Right renal pelvis (tissue), 4 donors: Measurements from ENCODE around the gene DAND5. TPM values are rescaled to one million over a fixed set of nuclear protein-coding genes. Genes with fewer than 3 reads are reported as not detected.

Source experiments
- DNase-seq, 4 donors: peaks; one replicate each; pipeline ENCODE4 v3.0.0-alpha.2; 2013; ENCODE audit warnings: low read depth in 4 of 4, low spot score in 3 of 4, missing footprints in 1 of 4
- polyA plus RNA-seq, 4 donors: library from polyadenylated mRNA; unstranded; fragments of 120-200 nt; gene quantifications; one replicate each; pipeline ENCODE4 v1.2.1, GENCODE V29; 2013; ENCODE audit not compliant: insufficient read length in 4 of 4

The DAND5 gene
- polyA plus RNA-seq, 4 donors = 0.10 to 0.14 TPM; not detected in 2

DNA sequence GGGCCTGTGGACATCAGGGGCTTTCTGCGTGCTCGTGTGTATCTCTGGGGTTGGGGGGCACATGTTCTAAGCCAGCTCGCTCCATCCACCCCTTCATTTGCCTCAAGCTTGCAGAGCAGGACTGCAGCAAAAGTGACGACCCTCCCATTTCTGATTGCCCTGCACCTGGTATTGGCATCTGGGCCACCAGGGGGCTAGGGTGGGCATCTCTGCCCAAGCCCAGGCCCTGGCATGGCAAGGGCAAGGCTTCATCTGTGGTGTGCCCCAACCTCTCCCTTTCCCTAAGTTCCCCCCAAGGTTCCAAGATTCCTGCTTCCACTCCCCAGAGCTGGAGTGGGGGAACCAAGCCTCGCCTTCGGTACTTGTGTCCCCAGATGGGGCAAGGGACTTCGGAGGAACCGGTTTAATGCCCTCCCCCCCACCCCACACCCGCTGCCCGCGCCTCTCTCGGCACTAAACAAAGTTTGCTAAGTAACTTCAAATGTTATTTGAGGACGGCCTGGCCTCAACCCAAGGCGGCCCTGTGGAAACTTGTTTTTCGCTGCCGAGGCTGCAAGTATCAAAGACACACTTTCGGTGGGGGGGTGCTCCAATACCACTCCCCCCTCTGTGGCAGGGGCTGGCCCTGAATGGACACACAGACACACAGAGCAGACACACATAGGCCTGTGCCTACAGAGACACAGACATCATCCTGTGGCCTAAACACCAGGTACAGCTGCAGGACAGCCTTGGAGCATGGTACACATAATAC lies 38.1 kb downstream of the DAND5 start:
- no peak for DNase-seq

DNA sequence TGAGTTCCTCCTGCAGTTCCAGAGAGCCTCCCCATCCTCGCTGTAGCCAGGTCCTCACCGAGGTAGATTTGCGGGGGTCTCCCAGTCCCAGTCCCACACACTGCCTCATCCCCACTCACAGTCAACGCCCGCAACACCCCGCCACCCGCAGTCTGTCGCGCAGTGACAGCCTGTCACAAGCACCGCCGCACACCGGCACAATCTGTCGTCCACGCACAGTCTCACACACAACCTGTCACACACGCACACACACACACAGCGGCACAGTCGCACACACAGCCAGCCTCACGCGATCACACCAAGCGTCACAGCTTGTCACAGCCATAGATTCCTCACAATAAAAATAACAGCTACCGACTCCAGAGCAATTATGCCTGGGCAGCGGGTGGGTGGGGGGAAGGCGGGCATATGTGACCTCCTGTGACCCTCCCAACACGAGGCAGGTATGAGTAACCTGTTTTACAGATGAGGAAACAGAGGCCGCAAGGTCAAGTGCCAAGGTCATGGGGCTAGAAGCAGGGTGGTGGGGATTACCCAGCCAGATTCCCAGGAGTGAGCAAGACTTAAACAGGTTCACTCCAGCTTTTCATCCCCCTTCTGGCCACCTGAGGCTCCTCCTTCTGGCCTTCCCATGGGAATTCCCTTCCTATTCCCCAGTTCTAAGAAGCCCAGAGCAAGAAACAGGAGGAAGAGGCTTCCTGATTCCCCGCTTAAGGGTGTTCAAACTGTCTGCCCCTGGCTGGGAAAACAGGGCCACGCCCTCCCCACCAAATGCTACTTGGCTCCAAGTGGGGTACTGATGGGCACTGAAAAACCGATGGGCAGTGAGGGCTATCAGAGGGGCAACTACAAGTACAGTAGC lies 39.8 kb downstream of the DAND5 start:
- no peak for DNase-seq

DNA sequence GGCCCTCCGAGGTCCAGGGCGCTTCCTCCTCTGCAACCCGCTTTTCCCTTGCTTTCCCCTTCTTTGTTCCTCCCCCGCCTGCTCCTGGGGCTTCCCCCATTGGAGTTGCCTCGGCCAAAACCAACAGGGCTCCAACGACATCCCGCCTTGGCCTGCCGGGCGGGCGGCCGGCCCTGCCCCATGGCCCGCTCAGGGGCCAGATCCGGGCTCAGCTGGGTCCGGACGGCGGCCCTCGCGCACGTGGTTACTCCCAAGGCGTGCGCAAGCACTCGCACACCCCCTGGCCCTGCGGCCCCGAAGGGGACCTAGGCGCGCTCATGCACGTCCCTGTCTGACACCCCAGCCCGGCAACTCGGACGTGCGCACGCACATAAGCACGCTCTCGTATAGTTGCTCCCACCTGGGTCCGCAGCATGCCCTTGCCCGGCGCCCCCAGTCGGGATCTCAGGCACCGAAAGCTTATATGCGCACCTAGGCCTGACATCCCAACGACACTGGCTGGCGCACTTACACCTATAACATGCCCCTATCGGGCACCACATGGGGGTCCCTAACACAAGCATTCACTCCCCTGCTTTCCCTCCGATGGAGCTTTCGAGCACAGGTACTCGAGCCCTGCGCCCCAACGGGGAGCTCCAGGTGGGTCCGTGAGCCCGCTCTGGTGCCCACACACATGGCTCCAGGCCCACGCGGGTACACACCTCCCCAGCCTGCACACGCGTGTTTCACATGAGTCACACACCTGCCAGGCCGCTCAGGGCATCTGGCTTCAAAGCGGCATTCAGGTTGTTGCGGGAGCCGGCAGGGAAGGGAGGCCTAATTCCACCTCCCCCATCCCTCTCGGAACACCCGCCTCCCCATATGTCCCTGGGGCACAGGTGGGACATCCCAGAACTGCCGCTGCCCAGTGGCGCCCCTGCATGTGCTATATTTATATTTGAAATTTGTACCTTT lies 40.9 kb downstream of the DAND5 start:
- DNase-seq = no peak

DNA sequence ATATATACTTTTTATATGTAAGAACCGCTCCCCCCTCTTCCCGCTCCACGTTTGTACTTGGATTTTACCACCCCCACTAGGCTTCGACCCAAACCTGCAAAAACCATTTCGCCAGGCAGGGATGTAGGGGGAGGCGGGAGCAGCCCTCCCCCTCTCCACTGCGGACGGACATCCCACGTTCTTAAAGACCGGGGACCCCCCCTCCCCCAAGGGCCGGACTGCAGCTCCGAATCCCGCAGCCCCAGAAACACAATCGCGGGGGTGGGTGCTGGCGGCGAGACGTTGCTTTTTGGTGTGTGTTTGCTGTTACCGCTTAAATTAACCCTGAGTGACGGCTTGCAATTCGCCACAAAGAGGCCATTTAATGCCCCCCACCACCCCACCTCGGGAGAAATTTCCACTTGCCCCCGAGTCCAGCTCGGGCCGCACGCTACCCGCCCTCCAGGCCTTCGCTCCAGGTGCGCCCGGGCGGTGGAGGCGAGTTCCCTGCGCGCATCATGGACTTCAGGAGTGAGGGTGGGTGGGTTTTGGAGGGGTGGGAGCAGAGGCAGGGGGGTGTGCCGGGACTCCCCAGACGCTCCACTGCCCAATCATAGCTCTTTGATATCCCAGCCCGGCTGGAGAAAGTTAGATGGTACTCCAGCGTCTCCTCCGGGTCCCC lies 41.7 kb downstream of the DAND5 start:
- no peak for DNase-seq

DNA sequence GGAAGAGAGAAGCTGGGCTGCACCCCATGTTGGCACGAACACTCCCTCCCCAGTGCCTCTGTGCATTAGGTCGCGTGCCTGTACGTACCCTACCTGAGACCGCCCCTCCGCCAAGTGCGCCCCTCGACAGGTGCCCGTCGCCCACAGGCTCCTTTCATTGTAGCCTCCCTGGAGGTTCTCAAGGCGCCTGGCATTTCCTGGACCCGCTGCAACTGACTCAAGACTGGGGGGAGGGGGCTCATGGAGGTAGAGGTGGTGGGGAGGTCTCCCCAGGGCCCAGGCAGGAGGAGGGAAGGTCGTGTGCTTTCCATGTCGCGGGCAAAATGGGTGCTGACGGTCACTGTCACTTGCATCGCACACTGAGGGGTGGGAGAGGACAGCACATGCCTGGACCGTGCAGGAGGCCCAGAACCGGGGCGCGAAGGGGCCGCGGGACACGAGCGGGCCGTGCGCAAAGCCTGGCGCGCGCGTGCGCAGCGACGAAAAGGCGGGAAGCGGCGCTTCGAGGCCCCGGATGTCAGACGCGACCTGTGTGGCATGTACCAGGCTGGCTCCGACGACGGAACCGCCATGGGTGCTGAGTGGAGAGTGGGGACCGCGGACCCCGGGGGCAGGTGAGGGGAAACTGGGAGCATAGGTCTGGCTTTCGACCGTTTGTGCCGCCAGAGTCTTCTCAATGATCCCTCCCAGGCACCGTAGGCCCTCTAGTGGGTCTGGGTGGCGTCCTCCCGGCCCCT lies 42.4 kb downstream of the DAND5 start:
- no peak for DNase-seq

DNA sequence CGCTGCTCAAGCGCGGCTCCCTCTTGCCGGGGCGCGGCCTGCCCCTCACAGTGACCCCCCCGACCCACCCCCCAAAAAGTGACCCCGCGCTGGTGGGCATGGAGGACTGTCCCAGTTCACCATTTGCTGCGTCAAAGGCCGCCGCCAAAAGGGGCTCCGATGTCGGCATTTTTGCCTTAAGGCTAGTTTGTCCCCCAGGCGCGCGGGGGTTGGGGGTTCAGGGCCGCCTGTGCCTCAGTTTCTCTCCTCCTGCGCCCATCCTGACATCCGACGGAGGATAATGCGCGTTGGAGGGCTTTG lies 43.0 kb downstream of the DAND5 start:
- no peak for DNase-seq

DNA sequence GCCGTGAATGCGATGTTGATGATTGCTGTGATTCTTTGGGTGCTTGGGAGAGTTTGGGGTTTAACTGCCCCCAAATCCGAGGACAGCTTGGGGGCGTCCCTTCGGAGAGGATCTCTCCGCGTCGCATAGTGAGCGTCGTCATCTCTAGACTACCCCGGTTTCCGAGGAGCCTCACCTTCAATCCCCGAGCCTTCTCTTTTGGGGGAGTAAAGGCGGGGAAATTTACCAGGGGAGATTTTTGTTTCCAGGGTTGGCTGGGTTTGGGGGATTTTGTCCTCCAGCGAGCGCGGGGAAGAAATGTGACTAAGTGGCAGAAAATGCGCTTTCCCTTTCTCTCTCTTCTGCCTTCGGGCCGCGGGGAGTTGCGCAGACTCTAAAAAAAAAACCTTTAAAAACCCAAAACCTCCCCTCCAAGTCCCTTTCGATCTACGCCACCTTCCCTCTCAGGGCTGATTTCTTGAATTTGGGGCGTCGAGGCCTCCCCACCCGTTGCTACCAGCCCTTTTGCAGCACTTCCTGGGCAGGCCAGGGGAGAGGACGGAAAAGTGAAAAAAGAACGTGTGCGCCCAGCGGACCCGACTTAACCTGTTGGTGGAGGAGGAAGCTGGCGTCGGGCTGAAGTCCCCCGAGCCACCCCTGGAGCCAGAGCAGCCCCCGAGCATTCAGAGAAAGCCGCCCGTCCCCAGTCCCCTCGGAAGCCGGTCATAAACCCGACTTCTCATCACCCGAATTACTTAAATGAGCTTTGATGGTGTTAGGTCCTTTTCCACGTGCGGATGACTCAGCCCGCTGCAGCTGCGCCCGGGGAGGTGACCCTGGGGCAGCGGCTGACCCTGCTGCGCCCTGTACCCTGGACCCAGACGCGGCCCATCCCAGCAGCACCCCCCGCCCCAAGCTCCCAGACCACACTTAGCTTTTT lies 43.6 kb downstream of the DAND5 start:
- DNase-seq = no peak

DNA sequence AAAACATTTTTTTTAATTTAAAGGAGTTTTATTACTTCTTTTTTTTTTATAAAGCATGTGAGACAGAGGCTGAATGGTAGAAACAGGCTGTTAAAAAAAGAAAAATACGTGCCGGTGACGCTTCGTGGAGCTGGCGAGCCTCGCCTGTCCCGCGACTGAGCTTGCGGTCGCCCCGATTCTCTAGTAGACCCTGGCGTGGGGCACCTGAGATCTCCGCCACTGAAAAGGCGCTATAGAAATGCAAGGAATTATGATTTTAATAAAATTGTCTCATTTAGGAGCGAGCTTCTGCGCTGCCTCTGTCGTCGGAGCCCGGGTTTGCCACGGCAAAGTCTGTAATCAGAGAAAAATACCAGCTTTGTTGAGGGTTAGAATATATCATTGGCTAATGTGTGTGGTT lies 44.3 kb downstream of the DAND5 start:
- DNase-seq = no peak

DNA sequence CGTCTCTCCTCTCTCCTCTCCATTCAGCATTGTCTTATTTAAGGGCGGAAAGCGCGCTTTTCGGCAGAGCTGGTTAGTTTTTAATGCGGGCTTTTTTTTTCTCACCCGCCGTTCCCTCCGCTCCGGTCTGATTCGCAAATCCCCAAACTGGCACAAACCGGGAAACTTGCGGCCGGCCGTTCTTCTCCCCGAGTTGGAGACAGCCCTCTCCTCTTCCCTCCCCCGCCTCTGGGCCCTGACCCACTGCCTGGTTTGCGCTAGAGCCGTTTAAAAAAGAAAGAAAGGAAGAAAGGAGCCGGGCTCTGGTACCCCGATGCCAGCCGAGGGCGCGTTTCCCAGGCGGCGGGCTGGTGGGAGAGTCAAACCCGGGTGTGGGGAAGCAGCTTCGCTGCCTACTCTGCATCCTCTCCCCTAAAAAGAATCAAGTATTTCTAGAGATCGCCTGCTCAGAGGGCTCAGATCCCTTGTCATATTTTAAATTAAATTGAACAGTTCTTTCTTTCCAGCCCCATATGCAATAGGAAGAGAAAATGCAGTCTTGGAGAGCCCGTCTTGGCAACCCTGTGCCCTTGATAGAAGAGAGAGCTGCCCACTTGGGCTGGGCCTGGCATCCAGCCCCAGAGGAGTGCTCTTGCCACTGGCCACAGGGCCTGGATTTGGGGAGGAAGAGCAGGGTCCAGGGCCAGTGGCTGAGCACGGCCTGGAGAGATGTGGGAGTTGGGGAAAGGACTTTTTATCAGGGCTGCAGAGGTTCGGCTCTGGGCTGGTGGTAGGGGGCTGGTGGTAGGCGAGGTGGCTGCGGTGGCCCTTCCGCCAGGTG lies 44.9 kb downstream of the DAND5 start:
- no peak for DNase-seq

DNA sequence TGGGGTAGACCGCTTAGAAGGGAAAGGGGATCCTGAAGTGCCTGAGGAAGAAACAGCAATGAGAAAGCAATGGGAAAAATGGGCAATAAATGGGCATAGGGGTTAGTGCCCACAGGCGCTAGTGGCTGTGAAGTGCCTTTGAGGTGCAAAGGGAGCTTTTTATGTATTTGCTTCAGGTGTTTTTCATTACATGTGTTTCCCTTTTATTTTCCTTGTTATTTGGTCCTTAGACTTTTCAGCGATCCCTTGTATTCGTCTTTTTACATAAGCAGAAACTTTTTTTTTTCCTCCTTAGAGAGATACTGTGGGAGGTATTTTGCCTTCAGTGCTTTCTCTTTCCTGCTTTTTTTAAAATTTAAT lies 45.5 kb downstream of the DAND5 start:
- no peak for DNase-seq

DNA sequence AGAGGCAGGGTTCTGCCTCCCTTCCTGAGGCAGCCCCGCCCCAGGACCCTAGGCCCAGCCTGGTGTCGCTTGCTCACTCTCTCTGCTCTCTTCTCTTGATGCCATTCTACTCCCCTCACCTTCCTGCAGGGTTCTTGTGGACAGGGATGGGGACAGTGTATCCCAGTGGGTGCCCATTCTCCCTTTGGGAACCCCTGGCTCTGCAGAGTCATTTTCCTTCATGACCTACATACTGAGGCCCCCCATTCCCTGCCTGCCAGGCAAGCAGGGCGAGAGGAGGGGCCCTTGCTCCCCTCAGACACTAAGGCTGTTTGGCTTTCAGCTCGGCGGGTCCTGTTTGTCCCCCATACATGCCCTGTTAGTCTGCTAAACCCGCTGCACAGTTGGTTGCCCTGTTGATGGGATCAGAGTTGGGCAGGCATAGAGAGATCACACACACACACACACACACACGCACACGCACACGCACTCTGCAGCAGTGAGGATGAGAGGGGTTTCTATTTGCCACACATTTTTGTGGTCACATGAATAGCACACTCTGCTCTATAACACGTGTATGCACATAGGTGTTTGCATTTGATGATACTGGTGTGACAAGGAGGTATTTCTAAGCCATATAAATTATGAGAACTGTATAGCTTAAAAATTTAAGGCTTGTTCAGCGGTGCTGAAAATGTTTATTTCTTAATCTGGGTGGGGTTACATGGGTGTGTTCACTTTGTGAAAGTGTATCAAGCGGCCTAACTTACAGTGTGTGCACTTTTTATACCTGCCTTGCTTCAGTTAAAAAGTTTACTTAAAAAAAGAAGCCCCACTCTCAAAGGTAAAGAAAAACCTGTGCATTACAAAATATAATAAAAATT lies 46.2 kb downstream of the DAND5 start:
- DNase-seq = no peak

DNA sequence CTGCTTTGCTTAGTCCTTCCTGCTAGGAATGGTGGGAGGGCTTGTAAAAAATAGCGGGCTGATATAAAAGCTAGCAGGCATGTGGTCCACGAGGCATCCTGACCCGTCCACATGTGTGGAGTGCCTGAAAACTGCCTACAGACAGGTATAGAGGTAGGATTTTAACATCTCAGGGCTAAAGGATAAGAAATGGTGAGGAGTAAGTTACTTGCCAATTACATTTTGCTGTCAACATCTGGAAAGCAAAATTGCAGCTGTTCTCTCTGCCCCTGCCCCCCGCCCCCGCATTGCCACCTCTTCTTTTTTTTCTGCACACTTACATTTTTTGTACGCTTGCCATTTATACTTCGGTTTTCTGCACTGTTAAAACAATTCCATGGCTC lies 46.9 kb downstream of the DAND5 start:
- no peak for DNase-seq

DNA sequence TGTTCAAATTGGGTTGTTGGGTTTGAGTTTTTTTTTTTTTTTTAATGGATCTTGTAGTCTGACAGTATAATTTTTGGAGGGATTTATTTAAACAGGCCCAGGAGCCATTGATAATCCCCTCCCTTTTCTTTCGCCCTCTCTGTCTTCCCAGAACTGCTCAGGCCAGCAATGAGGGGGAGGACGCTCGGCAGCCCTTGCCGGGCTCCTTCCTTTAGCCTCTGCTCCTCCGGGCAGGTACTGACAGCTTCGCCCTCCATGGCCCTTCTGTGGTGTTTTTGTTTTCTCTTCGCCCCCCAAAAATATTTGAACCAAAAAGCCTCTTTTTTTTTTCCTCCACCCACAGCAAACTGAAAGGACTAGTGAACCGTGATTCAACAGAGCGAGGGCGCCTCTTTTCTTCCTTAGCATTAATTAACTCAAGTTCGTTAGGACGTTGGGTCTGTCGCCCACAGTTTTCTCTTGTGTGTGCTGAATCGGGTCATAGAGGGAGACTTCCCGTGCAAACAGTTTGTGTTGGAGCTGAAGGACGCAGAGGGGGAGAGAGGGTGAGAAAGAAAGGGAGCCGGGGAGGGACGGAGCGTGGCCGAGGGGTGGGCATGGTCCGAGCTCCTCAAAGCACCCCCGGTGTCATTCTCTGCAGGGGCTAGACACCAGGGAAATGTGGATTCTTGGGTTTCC lies 47.4 kb downstream of the DAND5 start:
- DNase-seq = no peak

DNA sequence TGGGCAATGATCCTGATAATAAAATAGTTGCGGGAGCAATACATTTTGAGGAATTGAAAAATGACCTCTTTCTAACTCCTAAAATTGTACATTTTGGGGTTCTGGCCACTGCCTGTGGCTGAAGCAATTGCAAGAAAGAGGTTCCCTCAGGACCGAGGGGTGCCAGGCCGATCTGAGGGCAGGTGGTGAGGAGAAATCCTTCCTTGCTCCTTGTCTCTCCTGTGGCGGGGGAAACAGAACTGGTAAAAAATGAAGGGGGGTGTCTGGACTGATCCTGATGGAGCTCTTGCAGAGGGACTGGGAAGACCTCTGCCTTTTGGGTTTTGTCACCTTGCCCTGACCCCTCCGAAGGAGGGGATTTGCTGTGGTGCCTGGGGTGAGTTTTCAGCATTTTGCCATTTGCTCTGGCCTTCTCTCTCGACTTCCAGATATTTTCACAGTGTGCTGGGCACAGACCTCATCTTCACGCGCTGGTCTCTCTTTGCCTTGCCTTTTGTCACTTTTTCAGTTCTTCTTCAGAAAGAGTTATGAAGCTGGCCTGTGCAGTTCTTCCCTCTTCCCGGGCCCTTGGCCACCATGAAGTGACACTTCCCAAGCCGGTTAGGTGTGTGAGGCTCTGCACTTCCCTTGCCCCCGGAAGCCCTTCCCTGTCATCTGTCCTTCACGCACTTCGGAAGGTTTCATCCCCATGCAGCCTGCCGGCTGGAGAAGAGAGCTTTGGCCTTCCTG lies 48.1 kb downstream of the DAND5 start:
- DNase-seq = no peak

DNA sequence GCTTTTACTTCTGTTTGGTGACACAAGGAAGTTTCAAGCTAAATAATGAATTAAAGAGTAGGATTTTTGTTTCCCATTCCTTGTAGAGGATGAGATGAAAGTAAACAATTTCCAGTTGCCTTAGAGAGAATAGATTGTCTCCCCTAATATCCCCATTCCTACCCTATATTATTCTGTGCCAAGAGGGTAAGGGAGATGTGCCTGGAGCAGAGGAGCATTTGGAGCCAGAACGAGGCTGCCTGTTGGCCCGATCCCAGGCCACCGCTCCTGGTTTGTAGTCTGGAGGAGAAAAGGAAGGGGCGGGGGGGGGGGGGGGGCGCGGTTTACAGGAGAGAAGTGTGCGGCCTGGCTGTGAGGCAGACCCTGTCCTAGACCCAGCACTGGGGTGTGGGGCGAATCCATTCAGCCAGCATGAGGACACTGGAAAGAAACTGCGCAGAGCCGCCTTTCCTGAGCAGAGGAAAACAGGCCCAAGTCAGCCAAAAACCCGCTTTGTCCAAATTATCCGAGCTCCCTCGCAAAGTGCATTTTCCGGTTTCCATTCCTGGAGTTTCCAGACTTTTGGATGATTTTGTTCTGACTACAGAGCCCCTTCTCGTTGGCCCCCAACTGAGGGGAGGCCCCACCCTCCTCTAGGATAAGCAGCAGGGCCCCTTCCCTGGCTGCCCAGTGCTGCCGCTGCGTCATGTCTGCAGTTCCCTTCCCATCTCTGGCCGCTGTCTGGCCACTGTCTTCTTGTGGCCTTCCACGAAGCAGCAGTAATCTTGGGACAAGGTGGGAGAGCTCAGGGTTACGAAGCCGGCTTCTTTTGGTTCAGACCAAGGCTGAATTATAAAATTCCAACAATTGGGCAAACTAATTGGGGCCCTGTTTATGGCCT lies 48.9 kb downstream of the DAND5 start:
- no peak for DNase-seq
